DMS153 (cell line): ENCODE results near the gene C17orf114.
A peak's percentile ranks its signal among the peaks of the same experiment; 100 is the strongest.

Experiments used
- DNase-seq: peaks from one replicate; lab custom pipeline; 2025; lab: John Stamatoyannopoulos, UW

C17orf114 gene

DNA sequence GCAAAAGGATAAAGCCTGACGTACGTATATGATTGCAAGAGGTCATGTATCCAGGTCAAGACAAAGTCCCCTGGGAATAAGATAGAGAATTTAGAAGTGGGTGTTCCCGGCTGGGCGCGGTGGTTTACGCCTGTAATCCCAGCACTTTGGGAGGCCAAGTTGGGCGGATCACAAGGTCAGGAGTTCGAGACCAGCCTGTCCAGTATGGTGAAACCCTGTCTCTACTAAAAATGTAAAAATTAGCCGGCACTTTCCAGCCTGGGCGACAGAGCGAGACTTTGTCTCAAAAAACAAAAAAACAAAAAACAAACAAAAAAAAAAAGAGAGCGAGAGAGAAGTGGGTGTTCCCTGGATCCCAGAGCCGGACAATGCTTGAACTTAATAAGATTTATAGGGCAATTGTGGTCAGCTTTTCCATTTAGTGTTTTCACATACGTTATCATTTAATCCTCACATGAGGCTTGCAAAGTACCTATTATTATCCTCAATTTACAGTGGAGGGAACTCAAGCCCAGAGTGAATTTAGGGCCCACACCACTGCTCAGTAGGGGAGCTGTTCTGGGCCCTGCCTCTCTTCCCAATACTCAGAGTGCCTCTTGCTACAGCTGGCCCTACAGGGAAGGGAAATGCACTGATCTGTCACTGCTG, 13.8 kb downstream of the C17orf114 start:
- no peak for DNase-seq

DNA sequence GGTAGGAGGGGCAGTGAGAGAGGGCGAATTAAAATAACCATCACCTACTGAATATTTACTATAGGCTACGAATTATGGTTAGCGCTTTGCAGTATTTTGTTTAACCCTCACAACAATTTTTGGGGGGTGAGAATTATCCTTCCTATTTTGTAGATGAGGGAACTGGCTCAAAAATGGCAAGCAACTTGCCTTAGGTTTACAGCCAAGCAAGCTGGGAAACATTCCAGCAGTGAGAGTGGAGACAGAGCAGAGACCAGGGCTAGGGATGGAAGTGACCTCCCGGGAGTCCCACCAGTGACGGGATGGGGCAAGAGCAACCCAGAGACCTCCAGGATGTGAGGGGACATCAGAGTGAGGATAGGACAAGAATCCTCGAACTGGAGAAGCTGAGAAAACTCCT, 15.6 kb downstream of the C17orf114 start:
- no peak for DNase-seq

DNA sequence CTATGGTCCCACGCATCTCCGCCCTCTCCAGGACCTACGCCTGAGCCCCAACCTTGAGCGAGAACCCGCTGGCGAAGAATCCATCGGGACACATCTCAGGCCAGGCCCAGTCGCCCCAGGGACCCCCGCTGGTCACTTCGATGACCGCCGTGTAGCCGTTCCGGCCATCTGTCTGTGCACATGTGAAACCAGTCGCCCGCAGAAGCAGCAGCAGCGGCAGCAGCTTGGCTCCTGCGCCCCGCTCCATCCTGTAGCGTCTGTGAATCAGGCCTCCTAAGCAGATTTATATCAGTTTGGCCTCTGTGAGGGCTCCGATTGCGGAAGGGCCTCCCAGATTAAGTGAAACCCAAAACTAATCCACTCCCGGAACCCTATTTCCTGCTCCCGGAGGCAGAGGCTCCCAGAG, 16.0 kb downstream of the C17orf114 start, which contains the start of gene VMO1:
TSS of gene VMO1 (minus strand) at position 259 of the 406 bp plus-strand sequence. CDS start at position 247, 12 bp downstream.
- no peak for DNase-seq

DNA sequence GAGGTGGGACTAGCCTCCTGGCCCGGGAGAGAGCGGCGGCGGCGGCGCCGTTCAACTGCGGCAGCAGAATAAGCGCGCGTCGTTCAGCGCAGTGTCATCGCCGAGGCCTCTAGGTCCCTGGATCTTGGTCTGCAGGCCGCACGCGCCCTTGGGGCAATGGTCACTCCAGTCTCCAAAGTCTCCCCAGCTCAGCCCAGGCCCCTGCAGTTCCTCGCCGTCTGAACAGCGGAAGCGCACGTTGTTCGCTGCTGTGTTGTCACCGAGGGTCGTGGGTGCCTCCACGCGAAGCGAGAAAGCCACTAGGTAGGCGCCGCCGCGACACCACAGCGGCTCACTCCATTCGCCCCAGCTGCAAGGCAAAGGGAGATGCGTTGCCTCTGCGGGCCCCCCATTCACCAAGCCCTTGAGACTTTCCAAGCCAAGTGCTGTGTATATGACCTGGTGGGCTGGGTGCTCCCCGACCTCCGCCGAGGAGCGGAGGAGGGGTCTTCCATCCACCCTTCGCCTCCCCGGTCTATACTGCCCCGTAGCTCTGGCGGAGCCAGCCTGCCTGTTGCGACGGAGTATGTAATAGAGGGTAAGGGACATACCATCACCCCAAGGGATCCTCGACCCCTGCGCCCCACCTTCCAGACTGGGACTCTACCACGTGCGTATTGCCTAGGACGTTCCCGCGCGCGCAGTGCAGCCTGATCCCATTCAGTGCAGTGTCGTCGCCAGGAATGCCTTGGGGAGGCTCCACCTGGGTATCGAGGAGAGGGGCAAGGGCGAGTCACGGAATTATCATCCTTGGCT, 16.6 kb downstream of the C17orf114 start:
- DNase-seq, result no peak

DNA sequence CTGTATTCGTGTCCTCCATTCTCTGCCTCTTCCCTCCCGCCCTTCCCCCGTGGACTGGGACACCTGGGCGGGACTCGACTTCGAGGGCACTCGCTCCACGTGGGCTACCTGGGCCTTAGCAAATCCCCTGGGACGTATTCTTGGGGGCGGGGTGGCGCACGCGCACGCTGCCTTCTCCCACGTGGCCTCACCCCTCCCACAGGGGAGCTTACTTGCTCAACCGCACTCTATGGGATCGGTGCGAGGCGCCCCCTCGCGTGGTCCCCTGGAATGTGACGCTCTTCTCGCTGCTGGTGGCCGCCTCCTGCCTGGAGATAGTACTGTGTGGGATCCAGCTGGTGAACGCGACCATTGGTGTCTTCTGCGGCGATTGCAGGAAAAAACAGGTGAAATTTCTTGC, 19.5 kb downstream of the C17orf114 start:
- DNase-seq, result no peak

DNA sequence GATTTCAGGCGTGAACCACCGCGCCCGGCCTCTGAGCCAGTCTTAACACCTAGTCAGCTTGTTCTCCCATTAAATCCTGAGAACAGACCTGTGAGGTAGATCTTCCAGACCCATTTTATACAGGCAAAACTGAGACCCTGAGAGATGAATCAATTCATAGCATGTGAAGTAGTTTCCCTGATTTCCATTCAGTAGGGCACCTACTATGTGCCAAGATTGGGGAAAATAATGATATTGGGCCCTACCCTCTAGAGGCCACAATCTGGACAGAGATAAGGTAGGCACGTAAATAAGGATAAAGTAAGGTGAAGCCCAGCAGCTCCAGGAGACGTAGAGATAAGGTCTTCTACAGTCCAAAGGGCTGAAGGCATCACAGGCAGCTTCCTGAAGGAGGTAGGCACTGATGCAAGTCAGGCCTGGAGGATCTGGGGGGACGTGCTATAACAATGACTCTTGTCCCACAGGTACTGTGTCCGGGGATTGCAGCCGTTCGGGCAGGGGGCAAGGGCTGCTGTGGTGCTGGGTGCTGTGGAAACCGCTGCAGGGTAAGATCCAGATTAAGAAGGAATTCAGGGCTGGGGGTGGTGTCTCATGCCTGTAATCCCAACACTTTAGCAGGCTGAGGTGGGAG, 21.7 kb downstream of the C17orf114 start:
- no peak for DNase-seq

DNA sequence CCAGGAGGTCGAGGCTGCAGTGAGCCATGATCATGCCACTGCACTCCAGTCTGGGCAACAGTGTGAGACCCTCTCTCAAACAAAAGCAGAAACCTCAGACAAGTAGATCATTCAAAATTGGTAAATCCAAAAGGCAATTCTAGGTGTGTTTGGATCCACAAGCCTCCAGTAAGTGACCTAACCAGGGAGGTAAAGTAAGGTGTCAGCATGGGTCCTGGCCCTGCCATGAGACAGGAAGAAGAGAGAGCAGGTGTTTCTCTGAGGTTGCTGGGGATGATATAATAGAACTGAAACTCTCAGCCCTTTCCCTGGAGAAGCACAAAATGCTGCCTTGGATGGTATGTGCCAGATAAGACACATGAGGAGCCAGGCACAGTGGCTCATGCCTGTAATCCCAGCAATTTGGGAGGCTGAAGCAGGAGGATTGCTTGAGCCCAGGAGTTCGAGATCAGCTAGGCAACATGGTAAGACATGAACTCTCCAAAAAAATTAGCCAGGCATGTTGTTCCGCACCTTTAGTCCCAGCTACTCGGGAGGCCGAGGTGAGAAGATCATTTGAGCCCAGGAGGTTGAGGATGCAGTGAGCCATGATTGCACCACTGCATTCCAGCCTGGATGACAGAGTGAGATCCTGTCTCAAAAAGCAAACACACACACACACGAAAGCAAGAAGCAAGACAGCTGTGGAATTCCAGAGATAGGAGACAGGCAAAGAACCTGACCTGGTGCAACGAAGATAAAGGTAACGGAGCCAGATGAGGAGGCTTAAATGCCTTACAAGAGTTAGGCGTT, 24.0 kb downstream of the C17orf114 start:
- no peak for DNase-seq

DNA sequence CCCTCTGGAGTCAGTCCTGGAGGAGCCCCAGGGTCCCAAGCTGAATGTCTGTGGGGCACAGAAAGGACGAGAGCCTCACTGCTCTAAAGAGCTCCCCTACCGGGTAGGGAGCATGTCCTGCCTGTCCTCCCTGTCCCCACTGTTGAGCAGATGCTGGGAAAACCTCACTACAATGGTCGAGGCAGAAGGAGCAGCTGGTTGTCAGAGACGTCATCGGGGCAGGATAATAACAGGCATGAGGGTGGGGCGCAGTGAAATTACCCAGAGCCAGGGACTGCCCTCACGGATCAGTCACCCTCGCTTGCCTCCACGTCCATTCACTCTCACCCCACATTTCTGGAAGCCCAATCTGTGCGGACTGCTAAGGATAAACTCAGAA, 29.9 kb downstream of the C17orf114 start:
- DNase-seq, result peak; percentile 2

DNA sequence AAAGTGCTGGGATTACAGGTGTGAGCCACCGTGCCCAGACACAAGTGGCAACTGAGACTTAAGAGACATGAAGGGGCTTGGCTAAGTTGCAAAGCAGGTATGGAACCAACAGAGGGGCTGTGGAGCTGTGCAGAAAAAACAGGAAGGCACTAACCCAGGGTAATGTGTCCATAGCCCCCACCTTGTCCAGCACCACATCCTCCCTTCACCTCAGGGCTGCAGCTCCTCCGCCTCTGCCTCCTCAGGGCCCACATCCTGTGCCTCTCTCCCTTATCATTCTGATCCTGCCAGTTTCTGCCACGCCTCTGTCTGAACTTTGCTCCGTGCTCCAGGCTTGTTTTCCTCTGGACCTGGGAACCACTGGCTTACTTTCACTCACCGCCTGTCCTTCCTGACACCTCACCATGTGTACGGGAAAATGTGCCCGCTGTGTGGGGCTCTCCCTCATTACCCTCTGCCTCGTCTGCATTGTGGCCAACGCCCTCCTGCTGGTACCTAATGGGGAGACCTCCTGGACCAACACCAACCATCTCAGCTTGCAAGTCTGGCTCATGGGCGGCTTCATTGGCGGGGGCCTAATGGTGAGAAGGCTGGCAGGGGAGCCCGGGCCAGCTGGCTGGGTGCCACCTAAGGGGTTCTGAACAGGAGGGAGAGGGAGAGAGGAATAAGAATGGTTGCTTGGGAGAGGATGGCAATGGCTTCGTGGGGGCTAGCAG, 30.5 kb downstream of the C17orf114 start, which contains the start of gene TM4SF5:
TSS of gene TM4SF5 (plus strand) at position 368 of the 716 bp plus-strand sequence. CDS start at position 405, 37 bp downstream.
- DNase-seq, result no peak

DNA sequence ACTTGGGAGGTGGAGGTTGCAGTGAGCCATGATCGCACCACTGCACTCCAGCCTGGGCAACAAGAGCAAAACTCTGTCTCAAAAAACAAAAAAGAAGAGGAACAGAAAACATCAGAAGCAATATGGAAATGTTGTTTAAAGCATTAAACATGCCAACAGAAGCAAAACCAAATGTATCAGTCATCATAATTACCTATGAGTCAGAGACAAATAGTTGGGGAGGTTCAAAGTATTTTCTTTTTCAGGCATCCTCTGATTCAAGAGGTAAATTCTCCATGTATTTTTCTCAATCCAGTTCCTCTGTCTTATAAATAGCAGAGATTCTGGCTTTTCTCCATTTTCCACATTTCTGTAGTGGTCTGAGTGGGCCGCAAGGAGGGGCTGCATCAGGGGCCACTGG, 32.5 kb downstream of the C17orf114 start:
- DNase-seq, result no peak

DNA sequence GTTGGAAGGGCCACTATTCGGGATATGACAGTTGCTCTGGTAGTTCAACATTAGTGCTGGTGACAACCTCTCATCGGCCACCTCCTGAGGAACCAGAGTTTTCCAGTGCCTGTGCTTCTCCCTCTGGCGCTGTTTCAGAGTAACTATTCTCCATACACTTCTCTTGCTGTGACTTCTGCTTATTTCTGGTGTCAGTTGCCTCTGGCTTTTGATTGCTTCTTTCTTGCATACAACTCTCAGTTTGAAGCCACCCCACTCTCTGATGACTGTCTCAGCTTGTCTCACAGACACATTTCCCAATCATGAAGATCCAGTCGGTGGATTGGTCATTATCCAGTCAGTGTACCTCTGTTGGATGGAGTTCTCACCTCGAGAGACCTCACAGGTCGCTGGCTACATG, 33.8 kb downstream of the C17orf114 start:
- DNase-seq, result no peak

DNA sequence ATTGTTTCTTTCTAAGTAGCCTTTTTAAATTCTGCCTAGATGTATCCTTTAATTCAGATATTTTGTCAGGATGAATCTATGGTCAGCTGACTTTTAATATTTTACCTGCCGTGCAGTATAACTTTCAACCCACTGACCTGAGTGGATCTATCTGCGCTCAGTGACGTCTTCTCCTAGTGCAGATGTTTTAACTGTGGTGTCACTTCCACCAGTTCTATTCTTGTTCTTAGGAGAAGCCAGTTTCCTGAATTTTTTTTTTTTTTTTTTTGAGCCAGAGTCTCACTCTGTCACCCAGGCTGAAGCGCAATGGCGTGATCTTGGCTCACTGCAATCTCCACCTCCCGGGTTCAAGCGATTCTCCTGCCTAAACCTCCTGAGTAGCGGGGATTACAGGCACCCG, 35.4 kb downstream of the C17orf114 start:
- DNase-seq, result no peak

DNA sequence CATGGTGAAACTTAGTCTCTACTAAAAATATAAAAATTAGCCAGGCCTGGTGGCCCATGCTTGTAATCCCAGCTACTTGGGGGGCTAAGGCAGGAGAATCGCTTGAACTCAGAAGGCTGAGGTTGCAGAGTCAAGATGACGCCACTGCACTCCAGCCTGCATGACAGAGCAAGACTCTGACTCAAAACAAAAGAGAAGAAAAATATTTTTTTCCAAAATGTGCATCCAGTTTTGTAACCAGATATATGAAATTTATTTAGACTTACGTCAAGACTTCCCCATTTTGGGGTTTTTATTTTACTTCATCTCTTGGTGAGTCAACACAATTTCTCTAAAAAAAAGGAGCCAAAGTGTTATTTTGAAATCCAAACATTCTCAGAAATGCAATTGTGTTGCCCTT, 35.9 kb downstream of the C17orf114 start:
- DNase-seq, result no peak

DNA sequence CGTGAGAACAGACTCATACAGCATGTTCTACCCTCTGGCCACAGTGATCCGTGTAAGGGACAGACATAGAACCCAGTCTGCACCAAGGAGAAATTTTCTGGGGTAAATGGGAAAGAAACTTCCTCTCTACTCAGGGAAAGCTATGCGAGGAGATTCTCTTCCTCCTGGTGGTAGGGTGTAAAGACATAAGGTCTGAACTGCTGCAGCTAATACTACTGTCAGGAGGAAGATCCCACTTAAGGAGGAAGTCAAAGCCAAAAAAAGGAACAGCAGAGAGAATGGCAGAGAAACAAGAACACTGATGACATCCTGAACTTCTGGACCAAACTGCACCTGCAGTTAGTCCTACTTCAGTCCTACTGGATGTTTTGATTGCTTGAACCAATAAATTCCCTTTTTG, 37.5 kb downstream of the C17orf114 start:
- DNase-seq, result no peak

DNA sequence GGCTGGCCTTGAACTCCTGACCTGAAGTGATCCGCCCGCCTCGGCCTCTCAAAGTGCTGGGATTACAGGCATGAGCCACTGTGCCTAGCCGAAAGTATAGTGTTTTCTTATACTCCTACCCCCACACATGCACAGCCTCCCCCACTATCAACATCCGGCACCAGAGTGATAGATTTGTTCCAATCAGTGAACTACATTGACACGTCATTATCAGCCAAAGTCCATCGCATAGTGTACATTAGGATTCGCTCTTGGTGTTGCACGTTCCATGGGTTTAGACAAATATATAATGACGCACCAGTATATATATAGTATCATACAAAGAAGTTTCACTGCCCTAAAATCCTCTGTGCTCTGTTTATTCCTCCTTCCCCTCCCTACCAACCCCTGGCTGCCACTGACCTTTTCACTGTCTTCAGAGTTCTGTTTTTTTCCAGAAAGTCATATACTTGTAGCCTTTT, 42.3 kb downstream of the C17orf114 start:
- DNase-seq, result no peak

DNA sequence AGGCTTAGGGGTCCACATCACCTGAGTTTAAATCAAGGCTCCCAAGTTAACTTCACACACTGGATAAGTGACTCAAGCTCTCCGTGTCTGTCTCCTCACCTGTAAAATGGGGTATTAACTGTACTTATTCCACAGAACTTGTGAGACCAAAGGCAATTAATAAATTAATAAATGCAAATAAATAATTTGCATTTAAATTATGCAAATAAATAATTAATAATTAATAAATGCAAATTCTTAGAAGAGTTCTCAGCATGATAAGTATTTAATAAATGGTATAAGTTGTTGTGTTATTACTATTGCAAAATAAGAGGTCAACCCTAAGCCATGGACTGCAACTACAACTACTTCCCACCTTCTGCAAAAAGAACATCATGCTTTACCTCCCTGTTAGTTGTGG, 48.7 kb downstream of the C17orf114 start:
- no peak for DNase-seq

DNA sequence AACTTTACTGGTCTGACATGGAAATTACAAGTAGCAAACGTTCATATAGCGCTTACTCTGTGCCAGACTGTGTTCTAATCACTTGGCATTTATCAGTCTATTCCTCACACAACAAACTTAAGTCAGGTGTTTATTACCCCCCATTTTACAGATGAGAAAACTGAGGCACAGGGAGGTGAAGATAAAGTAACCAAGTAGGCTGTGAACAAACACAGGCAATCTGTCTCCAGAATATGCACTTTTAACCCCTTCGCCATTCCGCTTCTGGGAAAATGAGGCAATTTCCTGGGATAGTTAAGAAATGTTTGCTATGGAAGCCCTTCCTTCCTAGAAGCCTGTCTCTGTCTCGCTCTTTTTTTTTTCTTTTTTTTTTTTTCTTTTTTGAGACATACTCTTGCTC, 50.2 kb downstream of the C17orf114 start:
- no peak for DNase-seq
